HepG2 (cell line): ENCODE data around the gene IQCC.
A peak's percentile ranks its signal among the peaks of the same experiment; 100 is the strongest.

Experiments
- EED ChIP-seq: sonication (generic); formaldehyde crosslinking; IDR thresholded peaks from 2 replicates; pipeline ENCODE4 v1.5.0; 2020; ENCODE audit warnings: mild to moderate bottlenecking, missing genetic modification reagents
- RAD21 ChIP-seq: fragments of 450-650 bp; formaldehyde crosslinking; IDR thresholded peaks from 2 replicates; pipeline ENCODE4 v1.5.0; 2020; ENCODE audit warnings: mild to moderate bottlenecking
- RFX3 ChIP-seq: IDR thresholded peaks from 2 replicates; pipeline ENCODE4 v1.6.1; 2016; ENCODE audit warnings: missing biosample characterization, missing genetic modification reagents
- TEAD2 ChIP-seq: sonication (generic); formaldehyde crosslinking; IDR thresholded peaks from 2 replicates; pipeline ENCODE4 v1.9.0; 2021; ENCODE audit warnings: missing genetic modification reagents
- TF ChIP-seq, protein P1 (sequence below): sonication (generic); formaldehyde crosslinking; IDR thresholded peaks from 2 replicates; pipeline ENCODE4 v1.4.0; 2020; ENCODE audit warnings: missing genetic modification reagents
- TF ChIP-seq, protein P2 (sequence below): sonication (generic); formaldehyde crosslinking; IDR thresholded peaks from 2 replicates; pipeline ENCODE4 v1.5.0; 2020; ENCODE audit warnings: mild to moderate bottlenecking, missing genetic modification reagents, moderate library complexity

DNA sequence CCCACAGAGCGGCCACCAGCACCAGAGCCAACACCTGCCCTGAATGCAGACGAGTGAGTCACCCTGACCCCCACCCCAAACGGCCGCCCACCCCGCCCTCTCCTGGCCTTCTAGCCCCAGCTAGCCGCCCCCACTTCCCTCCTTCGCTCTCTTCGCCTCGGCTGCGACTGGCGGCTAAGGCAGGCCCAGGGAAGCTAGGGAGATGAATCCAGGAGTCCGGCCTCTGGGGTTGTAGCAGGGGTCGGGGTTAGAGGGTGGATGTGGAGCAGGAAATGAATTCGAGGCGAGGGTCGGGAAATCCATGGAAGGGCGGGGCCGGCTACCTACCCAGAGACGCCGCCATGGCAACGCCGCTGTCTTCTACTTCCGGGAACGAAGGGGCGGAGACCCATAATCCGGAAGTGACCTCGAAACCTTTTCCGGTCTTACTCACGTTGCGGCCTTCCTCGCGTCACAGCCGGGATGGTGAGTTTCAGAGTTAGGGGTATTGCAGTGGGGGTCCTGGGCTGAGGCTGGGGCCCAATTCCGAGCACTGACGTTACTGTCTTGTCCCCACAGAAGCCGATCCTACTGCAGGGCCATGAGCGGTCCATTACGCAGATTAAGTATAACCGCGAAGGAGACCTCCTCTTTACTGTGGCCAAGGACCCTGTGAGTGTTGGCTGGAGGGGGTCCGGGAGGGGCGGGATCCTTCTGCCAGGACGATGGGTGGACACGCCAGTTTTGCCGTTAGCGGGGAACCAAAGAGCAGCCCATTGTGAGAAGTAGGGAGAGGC, 16.7 kb downstream of the IQCC start, which contains the start of the genes EIF3I and TMEM234:
- TF ChIP-seq, protein P1, sequence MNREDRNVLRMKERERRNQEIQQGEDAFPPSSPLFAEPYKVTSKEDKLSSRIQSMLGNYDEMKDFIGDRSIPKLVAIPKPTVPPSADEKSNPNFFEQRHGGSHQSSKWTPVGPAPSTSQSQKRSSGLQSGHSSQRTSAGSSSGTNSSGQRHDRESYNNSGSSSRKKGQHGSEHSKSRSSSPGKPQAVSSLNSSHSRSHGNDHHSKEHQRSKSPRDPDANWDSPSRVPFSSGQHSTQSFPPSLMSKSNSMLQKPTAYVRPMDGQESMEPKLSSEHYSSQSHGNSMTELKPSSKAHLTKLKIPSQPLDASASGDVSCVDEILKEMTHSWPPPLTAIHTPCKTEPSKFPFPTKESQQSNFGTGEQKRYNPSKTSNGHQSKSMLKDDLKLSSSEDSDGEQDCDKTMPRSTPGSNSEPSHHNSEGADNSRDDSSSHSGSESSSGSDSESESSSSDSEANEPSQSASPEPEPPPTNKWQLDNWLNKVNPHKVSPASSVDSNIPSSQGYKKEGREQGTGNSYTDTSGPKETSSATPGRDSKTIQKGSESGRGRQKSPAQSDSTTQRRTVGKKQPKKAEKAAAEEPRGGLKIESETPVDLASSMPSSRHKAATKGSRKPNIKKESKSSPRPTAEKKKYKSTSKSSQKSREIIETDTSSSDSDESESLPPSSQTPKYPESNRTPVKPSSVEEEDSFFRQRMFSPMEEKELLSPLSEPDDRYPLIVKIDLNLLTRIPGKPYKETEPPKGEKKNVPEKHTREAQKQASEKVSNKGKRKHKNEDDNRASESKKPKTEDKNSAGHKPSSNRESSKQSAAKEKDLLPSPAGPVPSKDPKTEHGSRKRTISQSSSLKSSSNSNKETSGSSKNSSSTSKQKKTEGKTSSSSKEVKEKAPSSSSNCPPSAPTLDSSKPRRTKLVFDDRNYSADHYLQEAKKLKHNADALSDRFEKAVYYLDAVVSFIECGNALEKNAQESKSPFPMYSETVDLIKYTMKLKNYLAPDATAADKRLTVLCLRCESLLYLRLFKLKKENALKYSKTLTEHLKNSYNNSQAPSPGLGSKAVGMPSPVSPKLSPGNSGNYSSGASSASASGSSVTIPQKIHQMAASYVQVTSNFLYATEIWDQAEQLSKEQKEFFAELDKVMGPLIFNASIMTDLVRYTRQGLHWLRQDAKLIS (CRISPR knock-in tag), result no peak
- TF ChIP-seq EED (CRISPR knock-in tag), result no peak
- TF ChIP-seq, protein P2, sequence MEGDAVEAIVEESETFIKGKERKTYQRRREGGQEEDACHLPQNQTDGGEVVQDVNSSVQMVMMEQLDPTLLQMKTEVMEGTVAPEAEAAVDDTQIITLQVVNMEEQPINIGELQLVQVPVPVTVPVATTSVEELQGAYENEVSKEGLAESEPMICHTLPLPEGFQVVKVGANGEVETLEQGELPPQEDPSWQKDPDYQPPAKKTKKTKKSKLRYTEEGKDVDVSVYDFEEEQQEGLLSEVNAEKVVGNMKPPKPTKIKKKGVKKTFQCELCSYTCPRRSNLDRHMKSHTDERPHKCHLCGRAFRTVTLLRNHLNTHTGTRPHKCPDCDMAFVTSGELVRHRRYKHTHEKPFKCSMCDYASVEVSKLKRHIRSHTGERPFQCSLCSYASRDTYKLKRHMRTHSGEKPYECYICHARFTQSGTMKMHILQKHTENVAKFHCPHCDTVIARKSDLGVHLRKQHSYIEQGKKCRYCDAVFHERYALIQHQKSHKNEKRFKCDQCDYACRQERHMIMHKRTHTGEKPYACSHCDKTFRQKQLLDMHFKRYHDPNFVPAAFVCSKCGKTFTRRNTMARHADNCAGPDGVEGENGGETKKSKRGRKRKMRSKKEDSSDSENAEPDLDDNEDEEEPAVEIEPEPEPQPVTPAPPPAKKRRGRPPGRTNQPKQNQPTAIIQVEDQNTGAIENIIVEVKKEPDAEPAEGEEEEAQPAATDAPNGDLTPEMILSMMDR (CRISPR knock-in tag), result no peak
- TF ChIP-seq RAD21, result no peak
- no peak for TF ChIP-seq TEAD2 (CRISPR knock-in tag)
- peak; percentile 90 for TF ChIP-seq RFX3 (CRISPR knock-in tag)
